Astrocyte (in vitro differentiated cells and primary cell): ENCODE data around the gene ESRRB. TPM values are rescaled to one million over a fixed set of nuclear protein-coding genes. Genes with fewer than 3 reads are reported as not detected.

Experiments used
- DNase-seq: peaks from one replicate; pipeline ENCODE4 v3.0.0-alpha.2; 2010; ENCODE audit warnings: low read depth
- FAIRE-seq: peaks from 2 replicates; lab custom pipeline; 2011; peaks lifted over from hg19 to GRCh38; lab: Jason Lieb, UNC
- H2AFZ ChIP-seq: 2 replicates; pipeline ENCODE4 v1.6.0; 2012; ENCODE audit warnings: low read depth, low read length, inconsistent platforms
- H3K27ac ChIP-seq: 2 replicates; pipeline ENCODE4 v1.5.1; 2011; ENCODE audit warnings: low read depth, low read length, inconsistent platforms
- H3K27me3 ChIP-seq: 2 replicates; pipeline ENCODE4 v1.6.0; 2011; ENCODE audit warnings: low read length, inconsistent platforms; ENCODE audit not compliant: insufficient read depth
- H3K36me3 ChIP-seq: 2 replicates; pipeline ENCODE4 v1.5.1; 2011; ENCODE audit warnings: low read length, inconsistent platforms; ENCODE audit not compliant: insufficient read depth
- H3K4me1 ChIP-seq: 2 replicates; pipeline ENCODE4 v1.5.1; 2011; ENCODE audit warnings: low read length, inconsistent platforms; ENCODE audit not compliant: insufficient read depth
- H3K4me2 ChIP-seq: 2 replicates; pipeline ENCODE4 v1.6.0; 2012; ENCODE audit warnings: low read length, inconsistent platforms
- H3K4me3 ChIP-seq: 2 replicates; pipeline ENCODE4 v1.5.1; 2011; ENCODE audit warnings: low read depth, mild to moderate bottlenecking, low read length, inconsistent platforms; ENCODE audit not compliant: insufficient read depth
- H3K79me2 ChIP-seq: 2 replicates; pipeline ENCODE4 v1.6.0; 2012; ENCODE audit warnings: mild to moderate bottlenecking, low read length, inconsistent platforms; ENCODE audit not compliant: insufficient read depth
- H3K9ac ChIP-seq: 2 replicates; pipeline ENCODE4 v1.6.0; 2012; ENCODE audit warnings: mild to moderate bottlenecking, low read length, inconsistent platforms
- H3K9me3 ChIP-seq: 2 replicates; pipeline ENCODE4 v1.5.1; 2012; ENCODE audit warnings: low read depth, mild to moderate bottlenecking, low read length, inconsistent platforms; ENCODE audit not compliant: insufficient read depth
- H4K20me1 ChIP-seq: 2 replicates; pipeline ENCODE4 v1.6.0; 2012; ENCODE audit warnings: low read length, inconsistent platforms; ENCODE audit not compliant: insufficient read depth
- H3K27ac Mint-ChIP-seq: one replicate; pipeline ENCODE4 v1.8.0; 2021; ENCODE audit warnings: mild to moderate bottlenecking, mixed read lengths; ENCODE audit not compliant: unreplicated experiment
- H3K27me3 Mint-ChIP-seq: one replicate; pipeline ENCODE4 v1.8.0; 2021; ENCODE audit warnings: low read depth, mixed read lengths; ENCODE audit not compliant: unreplicated experiment
- H3K36me3 Mint-ChIP-seq: one replicate; pipeline ENCODE4 v1.8.0; 2021; ENCODE audit warnings: low read depth, mixed read lengths; ENCODE audit not compliant: unreplicated experiment
- H3K4me1 Mint-ChIP-seq: one replicate; pipeline ENCODE4 v1.8.0; 2021; ENCODE audit warnings: low read depth, mixed read lengths; ENCODE audit not compliant: unreplicated experiment
- H3K4me3 Mint-ChIP-seq: one replicate; pipeline ENCODE4 v1.8.0; 2021; ENCODE audit warnings: mild to moderate bottlenecking, moderate library complexity, mixed read lengths; ENCODE audit not compliant: unreplicated experiment
- H3K9me3 Mint-ChIP-seq: one replicate; pipeline ENCODE4 v1.8.0; 2021; ENCODE audit warnings: mild to moderate bottlenecking, mixed read lengths; ENCODE audit not compliant: unreplicated experiment
- CTCF ChIP-seq: IDR thresholded peaks from 2 replicates; pipeline ENCODE4 v1.5.1; 2011; ENCODE audit warnings: low read depth, mild to moderate bottlenecking, inconsistent platforms, low read length, moderate library complexity; ENCODE audit not compliant: insufficient read depth
- EZH2 ChIP-seq: IDR thresholded peaks from 2 replicates; pipeline ENCODE4 v1.6.1; 2012; ENCODE audit warnings: mild to moderate bottlenecking, low read length, inconsistent platforms; ENCODE audit not compliant: insufficient read depth
- total RNA-seq: library from RNA; stranded (reverse); gene quantifications from 2 replicates; pipeline ENCODE4 v1.2.1, GENCODE V29; 2021

ESRRB gene
- total RNA-seq, 1 donor from 2014 or later: not detected

GRCh38 chr14:76407449-76408150 lies 31.7 kb downstream of the ESRRB start:
- TF ChIP-seq CTCF: no peak
- TF ChIP-seq EZH2: no peak
- H3K9me3 ChIP-seq: no peaks in the 10 kb centered on the region
- no peaks in the 10 kb centered on the region for H3K9me3 Mint-ChIP-seq
- H3K4me1 Mint-ChIP-seq: no peaks in the 10 kb centered on the region
- H3K4me1 ChIP-seq: no peaks in the 10 kb centered on the region
- H3K36me3 Mint-ChIP-seq: no peaks in the 10 kb centered on the region
- H3K4me3 Mint-ChIP-seq: no peak overlapping the region
- H3K27me3 Mint-ChIP-seq: peaks cover 49% of the 10 kb centered on the region
- DNase-seq (no peak), FAIRE-seq (no peak)
- no peaks in the 10 kb centered on the region for H3K36me3 ChIP-seq
- H3K27me3 ChIP-seq: peaks cover 7% of the 10 kb centered on the region
- H3K4me2 ChIP-seq: no peak overlapping the region
- H3K27ac ChIP-seq: no peak overlapping the region
- no peak overlapping the region for H2AFZ ChIP-seq
- no peak overlapping the region for H3K9ac ChIP-seq
- no peaks in the 10 kb centered on the region for H4K20me1 ChIP-seq
- no peaks in the 10 kb centered on the region for H3K79me2 ChIP-seq
- no peak overlapping the region for H3K4me3 ChIP-seq
- no peak overlapping the region for H3K27ac Mint-ChIP-seq

- TF ChIP-seq CTCF: no peak
- no peak for TF ChIP-seq EZH2
- no peak overlapping the region for H2AFZ ChIP-seq
- no peak for FAIRE-seq
- no peak for DNase-seq
- H3K4me2 ChIP-seq: no peak overlapping the region
- no peaks in the 10 kb centered on the region for H3K9me3 Mint-ChIP-seq
- no peaks in the 10 kb centered on the region for H3K4me1 ChIP-seq
- H3K36me3 Mint-ChIP-seq: no peaks in the 10 kb centered on the region
- H3K36me3 ChIP-seq: no peaks in the 10 kb centered on the region
- H3K27ac Mint-ChIP-seq: no peak overlapping the region
- H3K4me1 Mint-ChIP-seq: no peaks in the 10 kb centered on the region
- no peaks in the 10 kb centered on the region for H3K79me2 ChIP-seq
- H3K27me3 ChIP-seq: peaks cover 15% of the 10 kb centered on the region
- no peak overlapping the region for H3K27ac ChIP-seq
- H3K4me3 Mint-ChIP-seq: no peak overlapping the region
- no peaks in the 10 kb centered on the region for H3K9me3 ChIP-seq
- H3K4me3 ChIP-seq: no peak overlapping the region
- no peaks in the 10 kb centered on the region for H4K20me1 ChIP-seq
- H3K9ac ChIP-seq: no peak overlapping the region
- H3K27me3 Mint-ChIP-seq: peaks cover 50% of the 10 kb centered on the region
These were observed 32.9 kb downstream of the ESRRB start for GRCh38 chr14:76408877-76409276.

- H3K4me2 ChIP-seq: no peak overlapping the region
- no peak overlapping the region for H3K4me3 ChIP-seq
- H3K36me3 ChIP-seq: no peaks in the 10 kb centered on the region
- H3K27me3 Mint-ChIP-seq: peaks cover 51% of the 10 kb centered on the region
- FAIRE-seq (no peak), DNase-seq (no peak)
- no peak for TF ChIP-seq EZH2
- TF ChIP-seq CTCF: no peak
- H3K4me1 ChIP-seq: no peaks in the 10 kb centered on the region
- no peaks in the 10 kb centered on the region for H4K20me1 ChIP-seq
- no peak overlapping the region for H3K27ac Mint-ChIP-seq
- H3K36me3 Mint-ChIP-seq: no peaks in the 10 kb centered on the region
- no peaks in the 10 kb centered on the region for H3K79me2 ChIP-seq
- H2AFZ ChIP-seq: no peak overlapping the region
- H3K27me3 ChIP-seq: peaks cover 19% of the 10 kb centered on the region
- H3K4me3 Mint-ChIP-seq: no peak overlapping the region
- no peak overlapping the region for H3K9ac ChIP-seq
- H3K4me1 Mint-ChIP-seq: no peaks in the 10 kb centered on the region
- H3K9me3 Mint-ChIP-seq: no peaks in the 10 kb centered on the region
- no peaks in the 10 kb centered on the region for H3K9me3 ChIP-seq
- H3K27ac ChIP-seq: no peak overlapping the region
These were observed 36.6 kb downstream of the ESRRB start for GRCh38 chr14:76412501-76412900.
